Upper lobe of left lung (tissue), 4 donors: ENCODE measurements around the gene ADAM22.

ENCODE experiments used
- CTCF ChIP-seq, 6 experiments: fragments of 450-650 bp in 4 of 6; fragments of 200-600 bp in 2 of 6; sonication (generic) in 2 of 6; IDR thresholded peaks; one replicate each; pipeline ENCODE4 v1.5.1; 2016 to 2019; ENCODE audit warnings: antibody characterized with exemption in 6 of 6
- POLR2A ChIP-seq, 4 donors: fragments of 450-650 bp; IDR thresholded peaks; one replicate each; pipeline ENCODE4 v1.5.1; 2016 to 2017; ENCODE audit warnings: antibody characterized with exemption in 4 of 4, mild to moderate bottlenecking in 2 of 4

- TF ChIP-seq CTCF (IDR thresholded peaks at IDR 0.05), result no peak
- TF ChIP-seq POLR2A (IDR thresholded peaks at IDR 0.05), result no peak
Observed at GRCh38 chr7:88184848-88185304, 250.8 kb downstream of the ADAM22 start.
